H9 (cell line): ENCODE measurements around the gene SLC18B1. TPM values are rescaled to one million over a fixed set of nuclear protein-coding genes. Genes with fewer than 3 reads are reported as not detected.

Experiments
- DNase-seq: peaks from one replicate; pipeline ENCODE4 v3.0.0-alpha.2; 2017
- H2AFZ ChIP-seq: one replicate; pipeline ENCODE4 v1.6.1; 2013; ENCODE audit warnings: mild to moderate bottlenecking, low read length, control low read depth, moderate library complexity
- H2AK5ac ChIP-seq: 2 replicates; pipeline ENCODE4 v1.6.1; 2013; ENCODE audit warnings: low read length, control low read depth, mixed read lengths; ENCODE audit not compliant: insufficient read length
- H2BK120ac ChIP-seq: one replicate; pipeline ENCODE4 v1.6.1; 2013; ENCODE audit warnings: low read depth, mild to moderate bottlenecking, low read length, control low read depth, inconsistent platforms; ENCODE audit not compliant: poor library complexity, severe bottlenecking
- H2BK12ac ChIP-seq: 2 replicates; pipeline ENCODE4 v1.6.1; 2013; ENCODE audit warnings: low read length, control low read depth, mixed read lengths, low read depth; ENCODE audit not compliant: insufficient read length
- H2BK15ac ChIP-seq: 2 replicates; pipeline ENCODE4 v1.6.1; 2013; ENCODE audit warnings: low read depth, low read length, control low read depth
- H2BK20ac ChIP-seq: one replicate; pipeline ENCODE4 v1.6.1; 2013; ENCODE audit warnings: low read depth, mild to moderate bottlenecking, low read length, control low read depth, inconsistent platforms; ENCODE audit not compliant: poor library complexity, severe bottlenecking
- H2BK5ac ChIP-seq: 2 replicates; pipeline ENCODE4 v1.6.1; 2013; ENCODE audit warnings: low read length, control low read depth, mixed read lengths; ENCODE audit not compliant: insufficient read length
- H3K14ac ChIP-seq: 2 replicates; pipeline ENCODE4 v1.6.1; 2013; ENCODE audit warnings: low read length, control low read depth; ENCODE audit not compliant: insufficient read depth
- H3K18ac ChIP-seq: 2 replicates; pipeline ENCODE4 v1.6.1; 2013; ENCODE audit warnings: low read depth, mild to moderate bottlenecking, mixed read lengths, low read length, control low read depth; ENCODE audit not compliant: insufficient read length
- H3K23ac ChIP-seq: 2 replicates; pipeline ENCODE4 v1.6.1; 2013; ENCODE audit warnings: low read length, control low read depth, mixed read lengths, low read depth; ENCODE audit not compliant: insufficient read length
- H3K23me2 ChIP-seq: 2 replicates; pipeline ENCODE4 v1.6.1; 2013; ENCODE audit warnings: low read depth, mild to moderate bottlenecking, mixed read lengths, low read length, control low read depth; ENCODE audit not compliant: insufficient read length, poor library complexity, severe bottlenecking
- H3K27ac ChIP-seq: 2 replicates; pipeline ENCODE4 v1.5.1; 2013; ENCODE audit warnings: low read length, control low read depth, mixed read lengths, low read depth; ENCODE audit not compliant: insufficient read length
- H3K27me3 ChIP-seq: 2 replicates; pipeline ENCODE4 v1.6.1; 2013; ENCODE audit warnings: low read length, control low read depth, inconsistent platforms; ENCODE audit not compliant: insufficient read depth
- H3K4ac ChIP-seq: 2 replicates; pipeline ENCODE4 v1.6.1; 2013; ENCODE audit warnings: low read depth, mild to moderate bottlenecking, control low read depth, inconsistent platforms, low read length, moderate library complexity
- H3K4me1 ChIP-seq: 2 replicates; pipeline ENCODE4 v1.6.1; 2013; ENCODE audit warnings: low read length, control low read depth, inconsistent platforms; ENCODE audit not compliant: insufficient read depth
- H3K4me2 ChIP-seq: 2 replicates; pipeline ENCODE4 v1.6.1; 2013; ENCODE audit warnings: low read length, control low read depth, mixed read lengths; ENCODE audit not compliant: insufficient read length, insufficient read depth
- H3K56ac ChIP-seq: 2 replicates; pipeline ENCODE4 v1.6.1; 2013; ENCODE audit warnings: low read depth, mild to moderate bottlenecking, mixed read lengths, low read length, control low read depth; ENCODE audit not compliant: insufficient read length
- H3K79me1 ChIP-seq: 2 replicates; pipeline ENCODE4 v1.6.1; 2013; ENCODE audit warnings: low read depth, mild to moderate bottlenecking, moderate library complexity, low read length, control low read depth, inconsistent platforms; ENCODE audit not compliant: insufficient read depth, poor library complexity, severe bottlenecking
- H3K79me2 ChIP-seq: 2 replicates; pipeline ENCODE4 v1.6.1; 2013; ENCODE audit warnings: low read length, control low read depth, inconsistent platforms; ENCODE audit not compliant: insufficient read depth
- H3K9ac ChIP-seq: 2 replicates; pipeline ENCODE4 v1.6.1; 2013; ENCODE audit warnings: low read length, control low read depth, mixed read lengths; ENCODE audit not compliant: insufficient read length; ENCODE audit errors: extremely low read depth
- H3K9me3 ChIP-seq: one replicate; pipeline ENCODE4 v1.6.1; 2013; ENCODE audit warnings: low read depth, low read length, inconsistent platforms; ENCODE audit not compliant: control insufficient read depth
- H3T11ph ChIP-seq: one replicate; pipeline ENCODE4 v1.6.1; 2013; ENCODE audit warnings: mild to moderate bottlenecking, low read length, control low read depth, inconsistent platforms
- H4K20me1 ChIP-seq: one replicate; pipeline ENCODE4 v1.6.1; 2013; ENCODE audit not compliant: control insufficient read depth, insufficient read length, insufficient read depth
- H4K5ac ChIP-seq: 2 replicates; pipeline ENCODE4 v1.6.1; 2013; ENCODE audit warnings: low read depth, mild to moderate bottlenecking, mixed read lengths, low read length, control low read depth; ENCODE audit not compliant: insufficient read length
- H4K8ac ChIP-seq: replicated peaks from 2 replicates; pipeline ENCODE4 v1.6.1; 2013; ENCODE audit warnings: low read length, control low read depth, mixed read lengths, low read depth; ENCODE audit not compliant: insufficient read length
- H4K91ac ChIP-seq: 2 replicates; pipeline ENCODE4 v1.6.1; 2013; ENCODE audit warnings: low read depth, mild to moderate bottlenecking, moderate library complexity, mixed read lengths, low read length, control low read depth; ENCODE audit not compliant: insufficient read length
- H3K27ac Mint-ChIP-seq, 3 experiments: 2 replicates in 2 of 3; 3 replicates in 1 of 3; pipeline ENCODE4 v1.8.0; 2020 to 2021; ENCODE audit warnings: mixed read lengths in 3 of 3, mild to moderate bottlenecking in 1 of 3, moderate library complexity in 1 of 3
- H3K27me3 Mint-ChIP-seq: 2 replicates; pipeline ENCODE4 v1.8.0; 2021; ENCODE audit warnings: low read depth, mild to moderate bottlenecking, moderate library complexity, mixed read lengths
- H3K36me3 Mint-ChIP-seq, 3 experiments: 2 replicates in 2 of 3; 3 replicates in 1 of 3; pipeline ENCODE4 v1.8.0; 2020 to 2021; ENCODE audit warnings: low read depth in 3 of 3, mixed read lengths in 3 of 3; ENCODE audit not compliant: insufficient read depth in 1 of 3
- H3K4me1 Mint-ChIP-seq, 2 experiments: 2 replicates each; pipeline ENCODE4 v1.8.0; 2020; ENCODE audit warnings: mixed read lengths in 2 of 2
- H3K4me3 Mint-ChIP-seq, 2 experiments: 2 replicates in 1 of 2; 3 replicates in 1 of 2; pipeline ENCODE4 v1.8.0; 2020 to 2021; ENCODE audit warnings: mild to moderate bottlenecking in 2 of 2, mixed read lengths in 2 of 2, moderate library complexity in 1 of 2
- H3K9me3 Mint-ChIP-seq, 2 experiments: 2 replicates in 1 of 2; 3 replicates in 1 of 2; pipeline ENCODE4 v1.8.0; 2020; ENCODE audit warnings: mild to moderate bottlenecking in 2 of 2, mixed read lengths in 2 of 2, moderate library complexity in 1 of 2
- WGBS: extraction: QIAGEN DNeasy Blood & Tissue Kit; methylation state at CpG from one replicate; pipeline ENCODE4 v1.1.7; 2013; ENCODE audit warnings: missing lambda C conversion rate, low lambda C conversion rate, mixed read lengths; ENCODE audit not compliant: insufficient read length; ENCODE audit errors: extremely low coverage; 5-methylcytosine and 5-hydroxymethylcytosine counted together
- total RNA-seq: library from RNA; stranded (reverse); gene quantifications from 2 replicates; pipeline ENCODE4 v1.2.1, GENCODE V29; 2021
- TF ChIP-seq, protein P1 (sequence below): fragments of 200-600 bp; sonication (generic); conservative IDR thresholded peaks from 3 replicates; pipeline ENCODE4 v1.8.0; 2021; ENCODE audit warnings: antibody characterized with exemption, mild to moderate bottlenecking

The SLC18B1 gene
- total RNA-seq, 1 experiment from 2014 or later: 19.8 TPM

- H2BK5ac ChIP-seq: no peak overlapping the region
- H3K27me3 Mint-ChIP-seq: peaks cover 7% of the 10 kb centered on the region
- no peak overlapping the region for H2AFZ ChIP-seq
- no peak overlapping the region for H3K9ac ChIP-seq
- no peak for DNase-seq
- no peak overlapping the region for H2BK20ac ChIP-seq
- peaks cover 2% of the 10 kb centered on the region for H4K20me1 ChIP-seq
- no peak overlapping the region for H2BK15ac ChIP-seq
- no peak overlapping the region for H3K14ac ChIP-seq
- H3K4me1 ChIP-seq: no peaks in the 10 kb centered on the region
- H3K4ac ChIP-seq: no peak overlapping the region
- peaks cover 20% of the 10 kb centered on the region in 3 experiments for H3K36me3 Mint-ChIP-seq
- H2BK12ac ChIP-seq: no peak overlapping the region
- no peak overlapping the region for H3K56ac ChIP-seq
- H2AK5ac ChIP-seq: no peak overlapping the region
- H3K23ac ChIP-seq: no peak overlapping the region
- no CpG with 5 or more reads among the region's 3 CpGs for WGBS
- H3K4me1 Mint-ChIP-seq: peaks cover 19 to 26% of the 10 kb centered on the region in 2 experiments
- no peak overlapping the region for H3T11ph ChIP-seq
- H3K9me3 Mint-ChIP-seq: peaks cover 0 to 3% of the 10 kb centered on the region in 2 experiments; a peak in 2 of 5 replicates
- no peak overlapping the region for H4K8ac ChIP-seq
- no peak overlapping the region for H3K27ac ChIP-seq
- no peak overlapping the region for H2BK120ac ChIP-seq
- TF ChIP-seq, protein P1, sequence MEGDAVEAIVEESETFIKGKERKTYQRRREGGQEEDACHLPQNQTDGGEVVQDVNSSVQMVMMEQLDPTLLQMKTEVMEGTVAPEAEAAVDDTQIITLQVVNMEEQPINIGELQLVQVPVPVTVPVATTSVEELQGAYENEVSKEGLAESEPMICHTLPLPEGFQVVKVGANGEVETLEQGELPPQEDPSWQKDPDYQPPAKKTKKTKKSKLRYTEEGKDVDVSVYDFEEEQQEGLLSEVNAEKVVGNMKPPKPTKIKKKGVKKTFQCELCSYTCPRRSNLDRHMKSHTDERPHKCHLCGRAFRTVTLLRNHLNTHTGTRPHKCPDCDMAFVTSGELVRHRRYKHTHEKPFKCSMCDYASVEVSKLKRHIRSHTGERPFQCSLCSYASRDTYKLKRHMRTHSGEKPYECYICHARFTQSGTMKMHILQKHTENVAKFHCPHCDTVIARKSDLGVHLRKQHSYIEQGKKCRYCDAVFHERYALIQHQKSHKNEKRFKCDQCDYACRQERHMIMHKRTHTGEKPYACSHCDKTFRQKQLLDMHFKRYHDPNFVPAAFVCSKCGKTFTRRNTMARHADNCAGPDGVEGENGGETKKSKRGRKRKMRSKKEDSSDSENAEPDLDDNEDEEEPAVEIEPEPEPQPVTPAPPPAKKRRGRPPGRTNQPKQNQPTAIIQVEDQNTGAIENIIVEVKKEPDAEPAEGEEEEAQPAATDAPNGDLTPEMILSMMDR: no peak
- H3K23me2 ChIP-seq: peaks cover 9% of the 10 kb centered on the region
- H3K9me3 ChIP-seq: no peaks in the 10 kb centered on the region
- H3K79me1 ChIP-seq: no peaks in the 10 kb centered on the region
- no peak overlapping the region for H4K5ac ChIP-seq
- peaks cover 14% of the 10 kb centered on the region for H3K79me2 ChIP-seq
- no peaks in the 10 kb centered on the region for H3K27me3 ChIP-seq
- H3K27ac Mint-ChIP-seq: no peak overlapping the region
- no peak overlapping the region for H4K91ac ChIP-seq
- H3K18ac ChIP-seq: no peak overlapping the region
- no peak overlapping the region for H3K4me3 Mint-ChIP-seq
- H3K4me2 ChIP-seq: no peak overlapping the region
Observed at GRCh38 chr6:132811276-132811675, 12.8 kb upstream of the SLC18B1 start.
